Inflammatory macrophage treated with lipopolysaccharide for 1 hour (primary cell): ENCODE results near the gene ATF5.
A peak's percentile ranks its signal among the peaks of the same experiment; 100 is the strongest.

Experiments
- DNase-seq, 2 donors: peaks; one replicate each; pipeline ENCODE4 v3.0.0-alpha.2; 2020 to 2022

Gene ATF5

GRCh38 chr19:49929121-49929610, at the start of gene ATF5, which contains the start of gene NUP62:
Gene ATF5, plus strand, starts transcription at chr19:49929205. Its CDS starts 1,646 bp downstream, at chr19:49930851.
Gene NUP62, minus strand, starts transcription at chr19:49929504. Its CDS starts 19,697 bp downstream, at chr19:49909807.
- peak; percentile 80 to 94 for DNase-seq

GRCh38 chr19:49879243-49879963, 49.6 kb upstream of the ATF5 start:
- DNase-seq: peak; percentile 40 to 51

DNA sequence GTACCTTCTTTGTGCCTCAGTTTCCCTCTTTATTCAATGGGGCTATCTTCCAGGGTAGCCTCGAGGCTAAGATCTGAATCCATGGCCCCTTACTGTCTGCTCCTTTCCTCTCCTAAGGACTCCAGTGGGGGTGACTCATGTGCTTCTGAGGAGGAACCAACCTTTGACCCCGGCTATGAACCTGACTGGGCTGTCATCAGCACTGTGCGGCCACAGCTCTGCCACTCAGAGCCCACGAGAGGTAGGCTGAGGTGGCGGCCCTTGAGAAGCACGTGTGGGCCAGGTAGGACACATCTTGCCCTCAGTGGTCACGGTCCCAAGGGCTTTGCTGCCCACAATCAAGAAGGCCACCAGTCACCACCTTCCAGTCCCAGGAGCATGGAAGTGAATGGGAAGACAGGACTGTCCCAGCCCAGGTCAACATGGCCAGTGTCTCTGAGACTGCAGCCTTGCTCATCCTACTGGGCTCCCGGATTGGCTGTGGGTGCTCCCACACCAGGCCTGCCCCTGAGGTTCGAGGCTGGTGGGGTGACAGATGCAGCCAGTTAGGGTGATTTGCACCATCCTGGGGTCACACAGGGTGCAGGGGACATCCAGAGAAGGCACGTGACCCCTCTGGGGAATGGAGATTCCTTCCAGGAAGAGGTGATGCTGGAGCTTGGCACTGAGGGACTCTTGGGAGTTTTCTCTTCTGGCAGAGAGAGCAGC, 48.7 kb upstream of the ATF5 start:
- no peak for DNase-seq

GRCh38 chr19:49881186-49881585, 47.8 kb upstream of the ATF5 start:
- no peak for DNase-seq

DNA sequence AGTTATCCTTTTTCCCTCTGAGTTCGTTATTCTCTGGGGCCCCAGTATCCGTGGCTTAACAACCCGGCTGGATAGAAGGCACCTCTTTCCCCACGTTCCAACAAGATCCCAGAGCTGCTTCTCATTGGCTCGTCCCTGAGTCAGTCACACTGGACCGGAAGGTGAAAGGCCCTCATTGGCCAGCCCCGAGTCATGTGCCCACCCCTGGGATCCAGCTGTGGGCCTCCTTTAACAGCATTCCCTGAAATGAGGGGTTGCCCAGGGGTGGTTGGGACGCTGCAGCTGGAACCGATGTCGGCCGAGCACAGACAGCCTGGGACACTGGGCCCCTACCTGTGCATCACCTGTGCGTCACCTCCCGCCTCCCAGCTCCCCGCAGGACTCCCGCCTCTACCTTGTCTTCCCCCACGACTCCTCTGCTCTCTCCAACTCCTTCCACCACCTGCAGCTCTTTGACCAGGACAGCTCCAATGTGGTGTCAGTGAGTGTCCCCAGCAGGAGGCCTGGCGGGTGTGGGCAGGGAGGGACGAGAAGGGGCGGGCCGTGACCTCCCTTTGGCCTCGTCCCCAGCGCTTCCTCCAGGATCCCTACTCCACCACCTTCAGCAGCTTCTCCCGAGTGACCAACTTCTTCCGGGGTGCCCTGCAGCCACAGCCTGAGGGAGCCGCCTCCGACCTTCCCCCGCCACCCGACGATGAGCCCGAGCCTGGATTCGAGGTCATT, 47.2 kb upstream of the ATF5 start:
- no peak for DNase-seq

GRCh38 chr19:49882643-49883042, 46.4 kb upstream of the ATF5 start:
- no peak for DNase-seq

DNA sequence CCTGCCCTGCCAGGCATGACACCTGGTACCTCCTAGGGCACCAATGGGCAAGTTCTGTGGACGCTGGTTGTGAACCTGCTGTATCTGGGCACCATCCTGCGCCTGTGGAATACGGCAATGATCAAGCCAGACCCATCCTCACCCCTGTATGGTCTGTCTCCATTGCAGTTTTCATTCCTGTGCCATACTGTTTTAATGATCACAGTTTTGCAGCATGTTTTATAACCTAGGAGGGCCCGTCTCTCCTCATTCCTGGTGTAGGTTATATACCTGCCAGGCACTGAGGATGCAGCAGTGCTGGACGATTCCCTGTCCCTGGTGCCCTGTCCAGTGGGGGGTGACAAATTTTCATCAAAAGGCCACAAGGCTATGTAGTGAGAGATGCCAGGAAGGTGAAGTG, 45.9 kb upstream of the ATF5 start:
- no peak for DNase-seq

GRCh38 chr19:49884109-49884508, 44.9 kb upstream of the ATF5 start:
- DNase-seq: no peak

DNA sequence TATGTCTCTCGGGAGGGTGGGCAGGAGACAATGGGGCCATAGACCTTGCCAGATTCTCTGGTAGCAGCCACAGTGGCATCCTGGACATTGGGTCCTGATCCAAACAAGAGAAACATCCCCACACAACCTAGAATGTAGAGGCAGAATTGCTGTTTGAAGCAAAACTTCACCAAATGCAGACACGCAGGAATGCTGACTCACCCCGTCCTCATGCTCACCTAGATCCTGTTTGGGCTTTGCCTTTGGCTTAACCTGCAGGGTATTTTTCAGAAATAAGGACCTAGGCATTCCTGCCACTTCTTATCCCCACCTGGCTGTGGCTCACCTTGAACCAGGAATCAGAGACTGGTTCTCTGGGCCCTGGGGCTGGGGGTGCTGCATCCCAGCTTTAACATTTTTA, 44.2 kb upstream of the ATF5 start:
- no peak for DNase-seq

DNA sequence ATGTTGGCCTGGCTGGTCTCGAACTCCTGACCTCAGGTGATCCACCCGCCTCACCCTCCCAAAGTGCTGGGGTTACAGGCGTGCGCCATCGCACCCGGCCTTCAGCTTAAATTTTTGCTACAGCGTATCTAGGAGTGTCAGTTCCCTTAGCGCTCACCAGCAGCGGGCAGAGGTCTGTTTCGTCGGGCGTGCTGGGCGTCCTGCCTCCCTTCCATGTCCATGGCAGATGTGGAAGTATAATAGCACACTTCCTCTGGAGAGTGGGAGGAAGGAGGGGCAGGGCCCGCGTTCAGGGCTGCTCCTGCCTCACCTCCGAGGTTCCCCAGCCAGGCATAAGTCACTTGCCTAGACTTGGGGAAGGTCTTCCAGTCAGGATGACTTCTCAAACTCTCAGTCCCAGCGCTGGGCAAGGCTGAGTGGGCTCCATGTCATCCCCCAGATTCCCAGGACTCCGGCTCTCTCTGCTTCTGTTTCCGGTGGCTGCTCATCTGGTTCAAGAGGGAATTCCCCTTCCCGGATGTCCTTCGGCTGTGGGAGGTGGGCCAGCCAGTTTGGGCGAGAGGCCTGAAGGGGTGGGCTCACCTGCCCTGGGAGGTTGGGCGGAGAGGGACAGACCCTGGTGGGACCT, 41.9 kb upstream of the ATF5 start:
- peak in 1 of 2 donors; percentile 27 for DNase-seq

DNA sequence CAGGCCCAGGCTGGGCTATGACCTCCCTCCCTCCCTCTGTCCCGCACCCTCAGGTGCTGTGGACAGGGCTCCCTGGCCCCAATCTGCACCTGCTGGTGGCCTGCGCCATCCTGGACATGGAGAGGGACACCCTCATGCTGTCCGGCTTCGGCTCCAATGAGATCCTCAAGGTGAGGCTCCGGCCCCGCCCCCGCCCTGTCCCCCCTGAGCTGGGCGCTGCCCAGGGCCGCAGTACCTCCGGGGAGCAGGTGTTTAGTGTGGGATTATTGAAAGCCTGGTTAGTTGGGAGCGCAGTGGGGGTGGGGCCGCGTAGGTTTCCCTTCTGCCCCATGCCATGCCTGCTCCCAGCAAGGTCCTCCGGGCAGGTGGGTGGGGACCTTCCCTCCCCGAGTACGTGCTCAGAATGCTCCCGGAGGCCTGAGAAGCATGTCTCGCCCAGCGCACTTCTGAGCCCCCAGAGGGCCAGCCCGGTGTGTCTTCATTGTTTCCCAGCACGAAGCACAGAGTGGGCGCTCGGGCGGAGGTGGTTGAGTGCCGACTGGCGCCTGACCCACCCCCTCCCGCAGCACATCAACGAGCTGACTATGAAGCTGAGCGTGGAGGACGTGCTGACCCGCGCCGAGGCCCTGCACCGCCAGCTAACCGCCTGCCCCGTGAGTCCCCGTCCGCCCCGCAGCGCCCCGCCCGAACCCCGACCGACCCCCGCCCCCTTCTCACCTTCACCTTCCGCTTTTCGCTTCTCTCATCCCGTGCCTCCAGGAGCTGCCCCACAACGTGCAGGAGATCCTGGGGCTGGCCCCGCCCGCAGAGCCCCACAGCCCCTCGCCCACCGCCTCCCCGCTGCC, 41.1 kb upstream of the ATF5 start:
- DNase-seq: peak in 1 of 2 donors; percentile 18

DNA sequence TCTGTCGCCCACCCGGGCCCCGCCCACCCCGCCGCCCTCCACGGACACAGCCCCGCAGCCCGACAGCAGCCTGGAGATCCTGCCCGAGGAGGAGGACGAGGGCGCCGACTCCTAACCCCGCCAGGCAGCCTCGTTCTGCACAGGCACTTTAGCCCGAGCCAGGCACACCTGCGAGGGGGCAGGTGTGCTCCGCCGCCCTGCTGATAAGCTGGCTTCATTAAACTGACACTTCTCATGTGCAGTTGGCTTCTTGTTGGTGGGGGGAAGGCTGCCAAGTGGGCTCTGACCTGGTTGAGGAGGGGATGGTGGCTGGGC, 40.5 kb upstream of the ATF5 start:
- no peak for DNase-seq

- DNase-seq: no peak
These were observed 39.8 kb upstream of the ATF5 start for GRCh38 chr19:49889038-49889686.

- peak; percentile 64 to 85 for DNase-seq
These were observed 39.2 kb upstream of the ATF5 start for GRCh38 chr19:49889687-49890348.

DNA sequence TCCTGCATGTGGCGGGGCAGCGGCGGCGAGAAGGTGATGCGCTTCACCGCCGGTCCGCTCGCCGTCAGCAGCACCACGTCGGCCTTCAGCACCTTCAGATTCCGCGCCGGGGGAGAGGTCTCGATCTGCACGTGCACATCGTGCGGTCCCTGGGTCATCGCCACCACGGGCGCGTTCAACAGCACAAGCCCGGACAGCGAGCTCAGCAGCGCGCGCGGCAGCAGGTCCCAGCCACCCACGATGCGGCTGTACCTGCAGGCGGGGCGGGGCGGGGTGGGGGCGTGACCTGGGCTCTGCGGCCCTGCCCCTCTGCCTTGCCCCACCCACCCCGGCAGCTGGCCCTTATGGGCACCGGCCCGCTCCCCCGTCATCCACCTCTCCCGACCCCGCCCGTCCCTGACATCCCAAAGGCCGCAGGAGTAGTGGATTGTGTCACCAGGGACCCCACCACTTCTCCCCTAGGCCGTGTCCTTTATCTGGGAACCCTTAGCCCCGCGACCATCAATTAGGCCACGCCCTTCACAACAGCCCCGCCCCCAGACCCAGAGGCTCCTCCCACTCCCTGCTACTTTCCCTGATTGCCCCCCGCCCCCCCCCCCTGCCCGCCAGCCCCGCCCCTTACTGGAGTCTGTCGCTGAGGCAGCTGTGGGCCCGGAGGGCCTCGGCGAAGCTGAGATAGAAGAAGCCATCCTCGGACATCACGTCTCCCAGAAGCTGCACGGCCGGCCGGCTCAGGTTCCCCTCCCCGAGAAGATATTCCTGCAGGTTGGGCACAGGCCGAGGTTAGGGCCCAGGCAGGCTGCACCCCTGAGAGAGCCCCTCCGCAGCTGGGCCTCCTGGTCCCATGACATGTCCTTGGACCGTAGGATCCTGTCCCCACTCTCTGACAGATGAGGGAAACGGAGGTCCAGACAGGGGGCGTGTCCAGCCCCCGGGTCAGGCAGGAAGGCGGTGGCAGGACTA, 38.4 kb upstream of the ATF5 start:
- DNase-seq: no peak

GRCh38 chr19:49891393-49891792, 37.6 kb upstream of the ATF5 start:
- no peak for DNase-seq

DNA sequence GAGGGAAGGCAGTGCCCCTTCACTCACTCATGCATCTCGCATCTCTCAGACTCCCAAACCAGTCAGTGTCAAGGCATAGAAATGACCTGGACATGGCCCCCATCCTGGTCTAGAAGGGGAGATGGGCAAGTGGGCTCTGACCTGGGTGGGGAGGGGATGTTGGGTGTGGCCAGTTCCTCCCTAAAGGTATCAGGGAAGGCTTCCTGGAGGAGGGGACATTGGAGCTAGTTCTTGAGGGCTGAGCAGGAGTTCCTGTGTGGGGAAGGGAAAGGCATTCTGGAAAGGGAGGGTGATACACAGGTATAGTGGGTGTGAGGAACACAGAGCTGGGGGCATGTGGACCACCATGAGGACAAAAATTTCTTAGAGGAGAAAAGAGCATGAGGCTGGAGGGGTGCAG, 36.3 kb upstream of the ATF5 start:
- no peak for DNase-seq

DNA sequence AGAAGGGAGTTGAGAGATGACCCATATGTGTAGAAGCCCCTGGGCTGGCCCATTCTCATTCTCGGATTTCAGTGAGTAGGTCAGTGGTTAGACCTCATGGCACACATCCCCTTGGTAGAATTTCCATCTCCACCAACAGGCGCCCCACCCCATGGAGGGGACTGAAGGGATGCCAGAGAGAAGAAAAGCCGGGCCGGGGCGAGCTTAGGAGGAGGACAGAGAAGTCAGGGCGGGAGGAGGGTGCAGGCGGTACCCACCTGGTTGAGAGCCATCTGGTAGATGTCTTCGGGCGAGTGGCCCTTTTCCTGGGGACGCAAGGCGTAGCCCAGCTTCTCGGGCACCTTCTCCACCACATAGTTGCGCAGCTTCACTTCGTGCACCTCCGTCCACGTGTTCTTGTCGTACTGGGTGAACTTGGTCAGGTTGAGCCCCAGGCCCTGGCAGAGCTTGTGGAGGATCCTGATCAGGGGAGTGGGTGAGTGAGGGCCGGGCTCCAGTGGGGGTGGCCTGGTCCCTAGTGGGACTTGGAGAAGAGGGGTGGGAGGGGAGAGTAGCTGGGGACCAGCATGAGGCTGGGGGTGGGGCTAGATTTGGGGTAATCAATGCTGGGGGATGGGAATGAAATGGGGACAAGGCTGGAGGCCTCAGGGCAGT, 34.9 kb upstream of the ATF5 start:
- no peak for DNase-seq

GRCh38 chr19:49894879-49895565, 34.0 kb upstream of the ATF5 start:
- DNase-seq: peak; percentile 75 to 88
